HG02588 (cell line): ENCODE results near the gene DBN1.

Experiments used
- ATAC-seq: cut with Tn5 transposase; IDR thresholded peaks from one replicate; pipeline ENCODE4 v1.9.1; 2021; ENCODE audit warnings: mild to moderate bottlenecking, moderate library complexity; ENCODE audit not compliant: unreplicated experiment

DBN1 gene

GRCh38 chr5:177410575-177410974 lies 62.9 kb downstream of the DBN1 start:
- no peak for ATAC-seq

- ATAC-seq: no peak
These were observed 64.2 kb downstream of the DBN1 start, which contains the start of gene F12 for GRCh38 chr5:177409043-177409801. Gene F12 (minus strand): TSS chr5:177409564. CDS start chr5:177409527, 37 bp downstream.
